HG03095 (cell line): ENCODE results near the gene NCAPH2.

ENCODE experiments used
- ATAC-seq: cut with Tn5 transposase; IDR thresholded peaks from one replicate; pipeline ENCODE4 v1.9.1; 2021; ENCODE audit warnings: moderate library complexity; ENCODE audit not compliant: unreplicated experiment

NCAPH2 gene

DNA sequence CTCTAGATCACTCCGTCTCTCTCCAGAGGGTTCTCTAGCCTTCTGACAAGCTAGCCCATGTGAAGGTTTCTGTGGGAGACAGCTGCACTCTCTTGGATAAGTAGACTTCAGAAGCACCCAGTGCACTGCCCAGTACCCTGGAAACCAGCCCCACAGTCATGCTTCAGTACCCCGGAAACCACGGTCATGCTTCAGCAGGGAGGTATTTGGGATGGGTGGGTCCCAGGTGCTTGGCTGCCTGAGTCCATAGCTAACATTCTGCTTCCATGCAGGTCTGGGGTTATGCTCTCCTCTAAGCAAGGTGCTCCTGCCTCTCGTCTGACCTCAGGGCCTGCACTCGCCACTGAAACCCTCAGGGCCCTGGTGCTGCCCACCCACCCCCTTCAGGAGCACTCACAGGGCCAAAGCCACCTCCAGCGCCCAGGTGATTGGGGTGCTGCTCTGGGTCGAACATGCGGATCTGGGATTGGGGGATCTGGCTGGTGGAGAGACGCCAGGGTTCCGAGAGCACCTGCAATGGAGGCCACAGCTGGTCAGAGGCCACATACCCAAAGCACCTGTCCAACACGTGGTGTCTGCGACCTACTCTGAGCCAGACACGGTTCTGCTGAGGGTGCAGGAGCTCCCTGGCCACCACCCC, 62.0 kb downstream of the NCAPH2 start:
- ATAC-seq: no peak

GRCh38 chr22:50570861-50571260, 62.8 kb downstream of the NCAPH2 start:
- ATAC-seq: no peak

DNA sequence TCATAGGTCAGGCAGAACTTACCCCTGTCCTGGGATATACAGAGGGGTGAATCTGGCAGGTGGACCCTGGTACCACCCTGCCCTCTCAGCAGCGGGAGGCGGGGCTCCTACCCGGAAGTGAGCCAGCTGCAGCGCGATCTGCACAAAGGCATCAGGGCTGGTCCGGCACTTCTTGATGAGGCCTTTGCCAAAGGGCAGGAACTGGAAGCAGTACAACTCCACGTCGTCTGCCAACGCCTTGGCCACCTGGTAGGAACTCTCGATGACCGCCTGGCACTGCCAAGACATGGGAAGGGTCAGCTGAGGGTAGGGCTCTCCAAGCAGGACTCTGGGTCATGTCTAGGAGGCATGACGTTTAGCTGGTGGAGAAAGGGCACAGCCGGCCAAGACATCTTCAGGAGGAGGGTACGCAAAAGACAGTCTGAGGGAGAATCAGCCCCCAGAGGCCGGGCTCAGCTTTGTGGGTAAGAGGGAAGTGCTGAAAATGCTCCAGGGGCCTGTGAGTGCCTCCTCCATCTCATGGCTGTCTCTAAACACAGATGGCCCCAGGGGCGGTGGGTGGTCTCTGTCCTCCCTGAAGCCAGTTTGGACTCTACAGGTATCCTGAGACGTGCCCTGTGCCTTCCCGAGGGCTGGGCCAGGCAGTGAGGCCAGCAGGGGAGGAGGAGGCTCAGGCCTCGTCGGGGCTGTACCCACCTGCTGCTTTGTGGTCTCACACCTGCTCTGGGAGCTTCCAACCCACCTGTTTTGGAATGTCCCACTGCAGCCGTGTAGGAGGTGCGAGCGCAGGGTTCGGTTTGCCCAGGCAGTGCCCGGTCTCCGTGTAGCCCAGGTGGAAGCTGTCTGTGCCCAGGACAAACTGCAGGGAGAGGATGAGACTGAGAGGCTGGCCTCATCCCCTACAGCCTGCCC, 63.5 kb downstream of the NCAPH2 start:
- no peak for ATAC-seq

- ATAC-seq: no peak
Measured at GRCh38 chr22:50572965-50573364, 64.9 kb downstream of the NCAPH2 start.

DNA sequence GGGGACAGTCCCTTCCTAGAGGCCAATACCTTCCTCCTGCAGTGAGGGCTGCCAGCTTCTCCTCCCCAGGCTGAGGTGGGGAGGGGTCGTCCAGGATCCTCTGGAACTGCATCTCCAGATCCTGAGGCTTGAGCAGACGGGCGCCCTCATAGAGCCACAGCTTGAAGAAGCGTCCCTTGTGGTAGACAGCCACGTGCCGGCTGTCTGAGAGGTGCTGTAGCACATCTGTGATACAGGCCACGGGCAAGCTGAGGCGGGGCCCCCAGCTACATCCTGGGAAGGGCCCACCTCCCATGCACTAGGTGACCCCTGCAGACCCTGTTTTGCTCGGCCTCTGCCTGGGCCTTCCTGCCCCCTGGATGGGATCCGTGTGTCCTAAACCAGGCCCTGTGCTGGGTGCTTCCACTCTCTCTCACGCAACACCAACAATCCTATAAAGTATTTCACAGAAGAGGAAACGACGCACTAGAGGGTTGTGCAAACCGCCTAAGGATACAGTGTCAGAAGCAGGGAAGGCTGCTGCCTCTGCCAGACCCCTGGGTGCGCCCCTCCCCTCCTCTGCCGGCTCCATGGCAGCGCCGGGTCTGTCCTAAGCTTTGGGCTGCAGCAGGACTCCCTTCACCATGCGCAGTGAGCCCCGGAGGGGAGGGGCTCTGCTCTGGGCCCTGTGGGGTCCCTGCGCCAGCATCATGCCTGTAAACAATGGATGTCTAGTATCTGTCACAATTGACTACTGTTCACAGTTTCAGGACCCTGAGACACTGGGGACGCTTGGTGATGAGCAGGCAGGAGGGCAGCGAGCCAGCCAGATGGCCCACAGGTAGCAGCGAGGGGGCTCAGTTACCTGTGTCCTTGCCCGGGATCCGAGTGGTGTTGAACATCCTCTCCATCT, 65.7 kb downstream of the NCAPH2 start:
- no peak for ATAC-seq

GRCh38 chr22:50574383-50574755, 66.3 kb downstream of the NCAPH2 start:
- ATAC-seq: no peak
